Suprapubic skin (tissue), 4 donors: ENCODE measurements around the gene CCDC182. TPM values are rescaled to one million over a fixed set of nuclear protein-coding genes. Genes with fewer than 3 reads are reported as not detected.

Experiments
- DNase-seq, 2 donors: peaks; one replicate each; pipeline ENCODE4 v3.0.0-alpha.2; 2019; ENCODE audit warnings: low spot score in 2 of 2
- H3K27ac ChIP-seq: fragments of 200-600 bp; sonication (generic); one replicate; pipeline ENCODE4 v1.5.1; 2019
- H3K27me3 ChIP-seq: fragments of 200-600 bp; sonication (generic); one replicate; pipeline ENCODE4 v1.5.1; 2019
- H3K36me3 ChIP-seq: fragments of 200-600 bp; sonication (generic); one replicate; pipeline ENCODE4 v1.5.1; 2019
- H3K4me1 ChIP-seq: fragments of 200-600 bp; sonication (generic); one replicate; pipeline ENCODE4 v1.5.1; 2019
- H3K4me3 ChIP-seq: fragments of 200-600 bp; sonication (generic); one replicate; pipeline ENCODE4 v1.5.1; 2019; ENCODE audit warnings: mild to moderate bottlenecking
- H3K9me3 ChIP-seq: fragments of 200-600 bp; sonication (generic); one replicate; pipeline ENCODE4 v1.5.1; 2019
- EP300 ChIP-seq: sonication (generic); formaldehyde crosslinking; IDR thresholded peaks from one replicate; pipeline ENCODE4 v1.6.1; 2017; ENCODE audit warnings: antibody characterized with exemption
- POLR2A ChIP-seq, 2 donors: fragments of 450-650 bp; IDR thresholded peaks; one replicate each; pipeline ENCODE4 v1.6.1; 2017; ENCODE audit warnings: antibody characterized with exemption in 2 of 2, mild to moderate bottlenecking in 2 of 2, moderate library complexity in 2 of 2
- POLR2AphosphoS5 ChIP-seq, 3 donors: sonication (generic); formaldehyde crosslinking; IDR thresholded peaks; one replicate each; pipeline ENCODE4 v1.6.1; 2017; ENCODE audit warnings: antibody characterized with exemption in 3 of 3
- WGBS: methylation state at CpG from one replicate; pipeline ENCODE4 v1.1.5; 2018; 5-methylcytosine and 5-hydroxymethylcytosine counted together
- total RNA-seq, 4 donors: library from RNA; depleted of rRNA; stranded (reverse); fragments of >200 nt; gene quantifications; one replicate each; pipeline ENCODE4 v1.1.0, GENCODE V29; 2016
- TF ChIP-seq, protein P1 (sequence below), 2 donors: fragments of 200-600 bp in 1 of 2; fragments of 450-650 bp in 1 of 2; sonication (generic) in 1 of 2; IDR thresholded peaks; one replicate each; pipeline ENCODE4 v1.5.1; 2016 to 2019; ENCODE audit warnings: antibody characterized with exemption in 2 of 2, mild to moderate bottlenecking in 1 of 2, moderate library complexity in 1 of 2

Gene CCDC182
- total RNA-seq, 4 donors from 2014 or later: not detected

DNA sequence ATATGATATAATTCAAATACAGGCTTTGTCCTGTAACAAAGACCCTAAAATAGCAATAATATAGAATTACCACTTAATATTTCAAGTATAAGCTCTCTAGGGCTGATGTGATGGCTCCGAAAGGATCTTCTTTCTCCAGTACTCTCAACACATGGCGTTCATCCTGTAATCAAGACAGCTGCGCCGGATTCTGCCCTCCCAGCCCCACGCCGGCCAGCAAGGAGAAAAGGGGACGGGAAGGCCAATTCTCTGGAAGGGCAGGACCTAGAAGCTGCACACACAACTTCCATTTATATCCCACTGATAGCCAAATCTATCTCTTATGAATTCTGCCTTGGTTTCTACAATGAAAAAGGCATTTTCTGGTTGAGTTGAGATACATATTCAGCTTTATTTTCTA is 32.0 kb downstream of the CCDC182 start:
- TF ChIP-seq POLR2AphosphoS5 (IDR thresholded peaks at IDR 0.05) (no peak), EP300 (no peak), POLR2A (IDR thresholded peaks at IDR 0.05) (no peak)
- TF ChIP-seq, protein P1, sequence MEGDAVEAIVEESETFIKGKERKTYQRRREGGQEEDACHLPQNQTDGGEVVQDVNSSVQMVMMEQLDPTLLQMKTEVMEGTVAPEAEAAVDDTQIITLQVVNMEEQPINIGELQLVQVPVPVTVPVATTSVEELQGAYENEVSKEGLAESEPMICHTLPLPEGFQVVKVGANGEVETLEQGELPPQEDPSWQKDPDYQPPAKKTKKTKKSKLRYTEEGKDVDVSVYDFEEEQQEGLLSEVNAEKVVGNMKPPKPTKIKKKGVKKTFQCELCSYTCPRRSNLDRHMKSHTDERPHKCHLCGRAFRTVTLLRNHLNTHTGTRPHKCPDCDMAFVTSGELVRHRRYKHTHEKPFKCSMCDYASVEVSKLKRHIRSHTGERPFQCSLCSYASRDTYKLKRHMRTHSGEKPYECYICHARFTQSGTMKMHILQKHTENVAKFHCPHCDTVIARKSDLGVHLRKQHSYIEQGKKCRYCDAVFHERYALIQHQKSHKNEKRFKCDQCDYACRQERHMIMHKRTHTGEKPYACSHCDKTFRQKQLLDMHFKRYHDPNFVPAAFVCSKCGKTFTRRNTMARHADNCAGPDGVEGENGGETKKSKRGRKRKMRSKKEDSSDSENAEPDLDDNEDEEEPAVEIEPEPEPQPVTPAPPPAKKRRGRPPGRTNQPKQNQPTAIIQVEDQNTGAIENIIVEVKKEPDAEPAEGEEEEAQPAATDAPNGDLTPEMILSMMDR (IDR thresholded peaks at IDR 0.05): no peak
- no peaks in the 10 kb centered on the region for H3K36me3 ChIP-seq
- H3K4me3 ChIP-seq: no peak overlapping the region
- no peaks in the 10 kb centered on the region for H3K4me1 ChIP-seq
- H3K9me3 ChIP-seq: no peaks in the 10 kb centered on the region
- peaks cover 35% of the 10 kb centered on the region for H3K27me3 ChIP-seq
- no peak overlapping the region for H3K27ac ChIP-seq
- no peak for DNase-seq
- 89% methylated on average over 7 of the region's 7 CpGs for whole genome bisulfite sequencing

DNA sequence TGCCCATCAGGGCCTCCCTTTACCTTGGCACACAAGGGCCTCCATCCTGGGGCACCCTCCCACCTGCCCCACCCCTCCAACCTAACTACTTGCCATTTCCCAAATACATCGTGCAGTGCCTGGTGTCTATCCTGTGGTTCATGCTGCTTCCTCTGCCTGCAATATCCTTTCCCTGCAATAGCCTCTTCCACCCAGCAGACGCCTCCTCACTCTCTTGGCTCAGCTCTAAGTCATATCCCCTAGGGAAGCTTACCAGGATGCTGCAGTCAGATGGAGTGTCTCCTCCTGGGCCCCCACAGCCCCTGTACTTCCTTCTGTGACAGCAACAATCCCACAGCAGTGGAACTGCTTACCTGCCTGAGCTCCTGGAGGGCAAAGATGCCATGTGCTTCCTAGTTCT is 36.7 kb downstream of the CCDC182 start:
- Histone ChIP-seq H3K9me3 (no peaks in the 10 kb centered on the region), H3K4me3 (no peak overlapping the region), H3K36me3 (no peaks in the 10 kb centered on the region), H3K27ac (no peak overlapping the region), H3K27me3 (peaks cover 12% of the 10 kb centered on the region), H3K4me1 (peaks cover 5% of the 10 kb centered on the region)
- WGBS: 36% methylated on average over 2 of the region's 2 CpGs
- TF ChIP-seq, protein P1 (IDR thresholded peaks at IDR 0.05): no peak
- TF ChIP-seq EP300 (no peak), POLR2A (IDR thresholded peaks at IDR 0.05) (no peak), POLR2AphosphoS5 (IDR thresholded peaks at IDR 0.05) (no peak)
- DNase-seq: no peak

DNA sequence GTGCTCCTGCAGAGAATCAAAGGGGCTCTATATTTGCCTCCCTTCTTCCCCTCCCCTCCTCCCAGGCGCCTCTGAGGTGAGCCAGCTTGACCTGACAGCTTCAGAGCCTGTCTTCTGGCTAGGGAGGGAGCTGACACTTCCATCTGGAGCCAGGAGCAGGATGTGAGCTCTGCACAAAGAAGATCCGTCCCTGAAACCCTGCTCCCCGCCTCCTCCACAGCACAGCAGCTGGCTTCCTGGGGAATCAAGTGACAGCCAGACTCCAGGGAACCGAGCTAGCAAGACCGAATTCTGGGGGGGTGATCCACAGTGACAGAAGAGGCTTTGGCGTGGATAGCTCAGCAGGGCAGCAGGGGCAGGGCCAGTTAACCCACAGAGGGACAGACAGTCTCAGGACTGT is 37.2 kb downstream of the CCDC182 start:
- no peak for DNase-seq
- Histone ChIP-seq H3K36me3 (no peaks in the 10 kb centered on the region), H3K27ac (no peak overlapping the region), H3K27me3 (peaks cover 12% of the 10 kb centered on the region), H3K9me3 (no peaks in the 10 kb centered on the region), H3K4me3 (no peak overlapping the region), H3K4me1 (peaks cover 5% of the 10 kb centered on the region)
- TF ChIP-seq POLR2A (IDR thresholded peaks at IDR 0.05) (no peak), EP300 (no peak), POLR2AphosphoS5 (IDR thresholded peaks at IDR 0.05) (no peak)
- TF ChIP-seq, protein P1 (IDR thresholded peaks at IDR 0.05): no peak
- 27% methylated on average over 5 of the region's 6 CpGs for WGBS

DNA sequence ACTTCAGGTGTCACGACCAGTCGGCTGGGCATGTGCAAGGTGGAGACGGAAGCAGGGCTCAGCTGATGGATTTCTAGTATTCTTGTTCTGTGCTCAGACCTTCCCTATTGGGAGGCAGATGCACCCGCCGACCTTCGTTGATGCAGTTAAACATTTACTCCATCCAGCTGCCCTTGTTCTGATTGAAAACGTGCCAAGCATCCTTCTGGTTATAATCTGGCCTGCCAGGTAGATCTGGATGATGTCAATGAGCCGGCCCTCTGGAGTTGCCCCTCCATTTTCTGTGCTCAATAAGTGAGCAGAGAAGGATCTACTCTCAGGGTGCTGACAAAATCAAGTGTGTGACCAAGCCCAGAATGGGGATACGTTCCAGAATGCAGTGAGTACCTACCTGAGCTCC is 38.3 kb downstream of the CCDC182 start:
- H3K9me3 ChIP-seq: no peaks in the 10 kb centered on the region
- H3K27me3 ChIP-seq: peaks cover 15% of the 10 kb centered on the region
- H3K27ac ChIP-seq: no peak overlapping the region
- no peak for DNase-seq
- TF ChIP-seq, protein P1 (IDR thresholded peaks at IDR 0.05): no peak
- TF ChIP-seq POLR2AphosphoS5 (IDR thresholded peaks at IDR 0.05) (no peak), EP300 (no peak), POLR2A (IDR thresholded peaks at IDR 0.05) (no peak)
- no peak overlapping the region for H3K4me3 ChIP-seq
- WGBS: 76% methylated on average over 9 of the region's 9 CpGs
- no peaks in the 10 kb centered on the region for H3K36me3 ChIP-seq
- peaks cover 5% of the 10 kb centered on the region for H3K4me1 ChIP-seq

DNA sequence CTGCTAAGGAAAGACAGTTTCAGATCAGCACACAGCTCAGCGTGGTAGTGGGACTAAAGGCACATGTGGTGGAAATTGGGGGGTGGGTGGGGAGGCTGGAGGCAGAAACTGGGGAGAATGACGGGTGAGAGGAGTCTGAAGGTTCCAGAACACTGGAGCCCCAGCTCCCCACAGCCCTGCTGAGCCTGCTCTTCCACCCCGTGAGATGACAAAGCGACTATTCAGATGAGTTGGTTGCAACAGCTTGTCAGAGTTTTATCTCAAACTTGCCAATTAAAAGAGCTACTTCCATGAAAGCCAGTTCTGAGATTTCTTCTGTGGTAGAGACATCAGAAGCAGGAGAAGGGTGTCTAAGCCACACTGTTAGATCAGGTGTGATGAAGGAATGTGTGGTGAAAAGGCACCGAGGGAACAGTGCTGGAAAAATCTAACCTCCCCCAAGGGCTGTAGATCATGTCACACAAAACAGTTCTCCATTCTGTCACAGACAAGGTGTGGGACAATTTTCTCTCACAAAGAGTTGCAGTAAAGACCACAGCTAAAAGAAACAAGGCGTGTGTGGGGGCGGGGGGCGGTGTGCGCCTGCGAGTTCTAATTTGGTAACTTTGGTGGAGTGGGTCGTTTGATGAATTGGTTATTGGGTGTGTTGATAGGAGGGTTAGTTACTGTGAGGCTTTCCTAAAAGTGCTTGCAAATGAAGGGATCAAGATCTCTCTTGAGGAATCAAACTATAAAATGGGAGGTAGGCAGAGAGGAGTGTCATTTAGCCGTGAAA is 39.0 kb downstream of the CCDC182 start:
- Histone ChIP-seq H3K36me3 (no peaks in the 10 kb centered on the region), H3K9me3 (no peaks in the 10 kb centered on the region), H3K4me1 (peaks cover 5% of the 10 kb centered on the region), H3K4me3 (no peak overlapping the region), H3K27ac (no peak overlapping the region), H3K27me3 (peaks cover 9% of the 10 kb centered on the region)
- TF ChIP-seq, protein P1 (IDR thresholded peaks at IDR 0.05): no peak
- TF ChIP-seq POLR2A (IDR thresholded peaks at IDR 0.05) (no peak), POLR2AphosphoS5 (IDR thresholded peaks at IDR 0.05) (no peak), EP300 (no peak)
- no peak for DNase-seq
- 55% methylated on average over 12 of the region's 12 CpGs for WGBS
